Ascending aorta (tissue), 2 donors: ENCODE data around the gene FXYD1. TPM values are rescaled to one million over a fixed set of nuclear protein-coding genes. Genes with fewer than 3 reads are reported as not detected.

Experiments used
- DNase-seq, 2 donors: peaks; one replicate each; pipeline ENCODE4 v3.0.0-alpha.2; 2019; ENCODE audit warnings: low spot score in 2 of 2
- H3K27ac ChIP-seq, 2 donors: fragments of 200-600 bp; sonication (generic); one replicate each; pipeline ENCODE4 v1.5.1; 2016 to 2017; ENCODE audit warnings: mild to moderate bottlenecking in 1 of 2
- H3K27me3 ChIP-seq: fragments of 200-600 bp; sonication (generic); one replicate; pipeline ENCODE4 v1.5.1; 2017
- H3K36me3 ChIP-seq, 2 donors: fragments of 200-600 bp; sonication (generic); one replicate each; pipeline ENCODE4 v1.5.1; 2016
- H3K4me1 ChIP-seq, 2 donors: fragments of 200-600 bp; sonication (generic); one replicate each; pipeline ENCODE4 v1.5.1; 2016 to 2017; ENCODE audit warnings: mild to moderate bottlenecking in 1 of 2
- H3K4me3 ChIP-seq, 2 donors: fragments of 200-600 bp; sonication (generic); one replicate each; pipeline ENCODE4 v1.5.1; 2016 to 2017; ENCODE audit warnings: mild to moderate bottlenecking in 1 of 2
- H3K9me3 ChIP-seq, 2 donors: fragments of 200-600 bp; sonication (generic); one replicate each; pipeline ENCODE4 v1.5.1; 2016
- CTCF ChIP-seq, 3 experiments: fragments of 200-600 bp in 2 of 3; fragments of 450-650 bp in 1 of 3; sonication (generic) in 2 of 3; IDR thresholded peaks; one replicate each; pipeline ENCODE4 v1.5.1; 2016 to 2019; ENCODE audit warnings: antibody characterized with exemption in 3 of 3, mild to moderate bottlenecking in 1 of 3, moderate library complexity in 1 of 3
- intact Hi-C: fragments of 100-400 bp; cut with DNase I; formaldehyde crosslinking; loops from one replicate; pipeline ENCODE4 v1.15.1; 2023
- total RNA-seq: library from RNA; depleted of rRNA; stranded (reverse); fragments of >200 nt; gene quantifications from one replicate; pipeline ENCODE4 v1.1.0, GENCODE V29; 2016

Gene FXYD1
- total RNA-seq, 1 donor from 2014 or later, result 34.8 TPM

- TF ChIP-seq CTCF (IDR thresholded peaks at IDR 0.05), result no peak
- Histone ChIP-seq H3K27me3 (no peaks in the 10 kb centered on the region), H3K9me3 (no peaks in the 10 kb centered on the region), H3K36me3 (no peaks in the 10 kb centered on the region), H3K4me1 (peaks cover 4 to 13% of the 10 kb centered on the region in 2 donors), H3K4me3 (no peak overlapping the region), H3K27ac (no peak overlapping the region)
- no peak for DNase-seq
- intact Hi-C loops, result loop anchor here (10.0 kb wide), 3 partner anchors 495 to 815 kb away; partner anchors contain the start of genes COX6B1, ETV2, HAUS5 and LRFN3
Observed at GRCh38 chr19:35119578-35120155, 19.0 kb upstream of the FXYD1 start.

- Histone ChIP-seq H3K27ac (no peak overlapping the region), H3K27me3 (no peaks in the 10 kb centered on the region), H3K4me3 (no peak overlapping the region), H3K9me3 (no peaks in the 10 kb centered on the region), H3K4me1 (peaks cover 3 to 13% of the 10 kb centered on the region in 2 donors), H3K36me3 (no peaks in the 10 kb centered on the region)
- no peak for TF ChIP-seq CTCF (IDR thresholded peaks at IDR 0.05)
- DNase-seq, result no peak
- intact Hi-C loops, result loop anchor here (10.0 kb wide), 3 partner anchors 494 to 814 kb away; partner anchors contain the start of genes COX6B1, ETV2, HAUS5 and LRFN3
Observed at GRCh38 chr19:35120492-35120891, 18.1 kb upstream of the FXYD1 start.

GRCh38 chr19:35120898-35121297, 17.7 kb upstream of the FXYD1 start:
- Histone ChIP-seq H3K27ac (no peak overlapping the region), H3K4me3 (no peak overlapping the region), H3K9me3 (no peaks in the 10 kb centered on the region), H3K36me3 (no peaks in the 10 kb centered on the region), H3K4me1 (peaks cover 3 to 13% of the 10 kb centered on the region in 2 donors), H3K27me3 (no peaks in the 10 kb centered on the region)
- intact Hi-C loops, result loop anchor here (10.0 kb wide), 3 partner anchors 494 to 814 kb away; partner anchors contain the start of genes COX6B1, ETV2, HAUS5 and LRFN3
- no peak for DNase-seq
- TF ChIP-seq CTCF (IDR thresholded peaks at IDR 0.05), result no peak

GRCh38 chr19:35122687-35123551, 15.7 kb upstream of the FXYD1 start:
- no peaks in the 10 kb centered on the region for H3K36me3 ChIP-seq
- intact Hi-C loops, result loop anchor here (1.0 to 10.0 kb wide), 4 partner anchors 18 to 812 kb away; partner anchors contain the start of genes COX6B1, ETV2, HAUS5 and LRFN3
- TF ChIP-seq CTCF (IDR thresholded peaks at IDR 0.05), result no peak
- no peak for DNase-seq
- H3K4me3 ChIP-seq, result peak overlapping the region in 1 of 2 donors; percentile 64
- peaks cover 8 to 13% of the 10 kb centered on the region in 2 donors for H3K4me1 ChIP-seq
- peak overlapping the region; percentile 80 to 85 for H3K27ac ChIP-seq
- no peaks in the 10 kb centered on the region for H3K27me3 ChIP-seq
- no peaks in the 10 kb centered on the region for H3K9me3 ChIP-seq

GRCh38 chr19:35123573-35123972, 15.1 kb upstream of the FXYD1 start:
- no peak for TF ChIP-seq CTCF (IDR thresholded peaks at IDR 0.05)
- peak; percentile 53 to 93 for DNase-seq
- Histone ChIP-seq H3K36me3 (no peaks in the 10 kb centered on the region), H3K27ac (peak overlapping the region; percentile 80 to 85), H3K9me3 (no peaks in the 10 kb centered on the region), H3K4me3 (peak overlapping the region in 1 of 2 donors; percentile 64), H3K27me3 (no peaks in the 10 kb centered on the region), H3K4me1 (peaks cover 8 to 13% of the 10 kb centered on the region in 2 donors)
- intact Hi-C loops, result loop anchor here (1.0 to 10.0 kb wide), 4 partner anchors 18 to 811 kb away; partner anchors contain the start of genes COX6B1, ETV2, HAUS5 and LRFN3
